Erythroblast (primary cell): ENCODE measurements around the gene ENTPD1.
"Not testable (repeated sequence)": the region's sequence is repeated elsewhere in the genome, so short reads cannot be mapped to it uniquely, and the experiment has no call there.

Experiments used
- DNase-seq, 2 experiments: peaks; one replicate each; lab custom pipeline; 2025; lab: John Stamatoyannopoulos, UW
- GATA1 ChIP-seq: IDR thresholded peaks from 2 replicates; pipeline ENCODE4 v1.6.1; 2011; ENCODE audit warnings: low read depth, mild to moderate bottlenecking, control low read depth, low read length, moderate library complexity
- POLR2A ChIP-seq: IDR thresholded peaks from 2 replicates; pipeline ENCODE4 v1.6.1; 2011; ENCODE audit warnings: mild to moderate bottlenecking, low read length

ENTPD1 gene

DNA sequence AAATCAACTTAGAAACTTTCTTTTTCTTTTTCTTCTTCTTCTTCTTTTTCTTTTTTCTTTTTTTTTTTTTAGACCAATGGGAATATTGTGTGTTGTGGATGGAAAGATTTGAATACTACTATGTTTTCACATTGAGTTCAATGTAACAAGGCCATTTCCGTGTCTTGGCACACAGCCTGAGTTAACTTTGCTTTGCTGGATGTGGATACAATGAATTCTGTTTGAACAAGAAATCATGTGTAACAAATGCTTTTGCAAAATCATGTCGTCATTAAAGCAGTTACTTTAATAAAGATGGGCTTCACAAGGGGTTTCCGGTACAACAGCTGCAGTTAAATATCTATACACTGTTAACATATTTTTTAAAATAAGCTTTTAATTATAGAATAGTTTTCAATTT is 13.5 kb upstream of the ENTPD1 start:
- TF ChIP-seq POLR2A: no peak
- no peak for TF ChIP-seq GATA1
- no peak for DNase-seq

DNA sequence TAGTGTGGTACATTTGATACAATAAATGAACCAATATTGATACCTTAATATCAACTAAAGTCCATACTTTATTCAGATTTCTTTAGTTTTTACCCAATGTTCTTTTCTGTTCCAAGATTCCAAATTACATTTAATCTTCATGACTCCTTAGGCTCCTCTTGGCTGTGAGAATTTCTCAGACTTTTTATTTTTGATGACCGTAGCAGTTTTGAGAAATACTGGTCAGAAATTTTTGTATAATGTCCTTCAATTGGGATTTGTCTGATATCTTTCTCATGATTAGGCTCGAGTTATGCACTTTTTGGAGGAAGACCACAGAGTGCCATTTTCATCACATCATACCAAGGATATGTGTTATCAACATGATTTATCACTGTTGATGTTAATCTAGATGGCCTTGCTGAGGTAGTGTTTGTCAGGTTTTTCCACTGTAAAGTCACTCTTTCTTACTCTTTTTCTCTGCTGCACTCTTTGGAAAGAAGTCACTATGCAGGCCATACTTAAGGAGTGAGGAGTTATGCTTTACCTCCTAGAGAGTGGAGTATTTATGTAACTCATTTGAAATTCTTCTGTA is 12.9 kb upstream of the ENTPD1 start:
- TF ChIP-seq GATA1: no peak
- TF ChIP-seq POLR2A: no peak
- DNase-seq: no peak

- TF ChIP-seq GATA1 (no peak), POLR2A (no peak)
- no peak for DNase-seq
Measured at GRCh38 chr10:95745501-95745900, 10.5 kb upstream of the ENTPD1 start.

- no peak for TF ChIP-seq POLR2A
- TF ChIP-seq GATA1: no peak
- peak; percentile 4 to 62 for DNase-seq
Measured at GRCh38 chr10:95748349-95748748, 7.6 kb upstream of the ENTPD1 start.

GRCh38 chr10:95755511-95756004 is 405 bp upstream of the ENTPD1 start:
- TF ChIP-seq GATA1: no peak
- TF ChIP-seq POLR2A: no peak
- no peak for DNase-seq

GRCh38 chr10:95756809-95757684 is 1.1 kb downstream of the ENTPD1 start:
- DNase-seq: no peak
- TF ChIP-seq POLR2A: no peak
- no peak for TF ChIP-seq GATA1

DNA sequence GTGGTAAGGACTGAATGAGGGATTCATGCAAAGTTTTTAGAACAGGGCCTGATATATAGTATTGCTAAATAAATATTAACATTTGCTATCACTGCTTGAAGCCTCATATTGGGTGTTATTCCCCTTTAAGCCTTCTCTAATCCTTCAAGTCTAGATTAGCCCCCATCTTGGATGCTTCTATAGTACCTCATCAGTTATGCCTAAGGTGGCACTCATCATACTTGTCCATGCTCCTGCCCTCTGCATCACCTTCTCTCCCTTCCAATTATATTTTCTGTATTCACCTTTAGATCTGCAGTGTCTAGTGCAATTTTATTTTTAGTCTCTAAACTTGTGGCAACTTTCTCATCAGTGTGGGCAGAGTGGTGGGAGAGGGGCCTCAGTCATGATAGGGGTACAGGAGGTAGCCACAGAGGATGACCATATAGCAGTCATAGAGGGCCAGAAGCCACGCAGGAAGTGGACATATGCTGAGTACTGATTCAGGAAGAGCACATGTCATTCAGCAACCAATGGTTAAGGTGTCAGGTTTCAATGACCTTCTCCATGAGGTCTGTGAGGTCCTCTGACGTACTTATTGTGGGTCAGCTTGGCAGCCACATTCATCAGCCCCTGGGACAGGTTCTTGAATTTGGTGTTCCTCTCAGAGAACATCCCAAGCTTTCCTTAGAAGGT is 2.5 kb downstream of the ENTPD1 start:
- DNase-seq: no peak
- TF ChIP-seq GATA1 (no peak), POLR2A (no peak)

DNA sequence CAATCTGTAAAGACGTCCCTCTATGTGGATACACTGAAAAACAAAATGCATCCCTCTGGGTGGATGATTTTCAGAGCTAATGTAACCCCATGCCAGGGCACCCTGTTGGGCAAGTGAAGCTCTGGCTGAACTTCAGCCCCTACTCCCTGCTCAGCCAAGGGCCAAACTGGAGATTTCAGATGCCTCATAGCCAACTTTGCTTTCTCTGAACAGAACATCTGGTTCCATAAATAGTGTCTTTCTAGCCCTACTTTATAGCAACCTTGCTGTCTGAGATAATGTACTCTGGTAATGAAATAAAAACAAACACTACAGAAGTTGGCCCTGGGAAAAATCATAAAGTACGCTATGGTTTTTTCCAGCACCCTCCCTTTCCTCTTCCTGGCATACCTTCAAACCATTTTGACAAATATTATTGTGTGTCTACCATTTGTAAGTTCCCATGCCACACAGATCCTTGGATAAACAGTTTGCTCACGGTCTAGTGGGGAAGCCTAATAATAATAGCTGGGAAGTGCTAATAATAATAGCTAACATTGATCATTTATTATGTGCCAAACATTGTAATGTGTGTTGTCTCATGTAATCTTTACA is 3.4 kb downstream of the ENTPD1 start:
- no peak for DNase-seq
- TF ChIP-seq POLR2A: no peak
- TF ChIP-seq GATA1: no peak

GRCh38 chr10:95761939-95762492 is 6.1 kb downstream of the ENTPD1 start:
- TF ChIP-seq POLR2A (no peak), GATA1 (no peak)
- no peak for DNase-seq

DNA sequence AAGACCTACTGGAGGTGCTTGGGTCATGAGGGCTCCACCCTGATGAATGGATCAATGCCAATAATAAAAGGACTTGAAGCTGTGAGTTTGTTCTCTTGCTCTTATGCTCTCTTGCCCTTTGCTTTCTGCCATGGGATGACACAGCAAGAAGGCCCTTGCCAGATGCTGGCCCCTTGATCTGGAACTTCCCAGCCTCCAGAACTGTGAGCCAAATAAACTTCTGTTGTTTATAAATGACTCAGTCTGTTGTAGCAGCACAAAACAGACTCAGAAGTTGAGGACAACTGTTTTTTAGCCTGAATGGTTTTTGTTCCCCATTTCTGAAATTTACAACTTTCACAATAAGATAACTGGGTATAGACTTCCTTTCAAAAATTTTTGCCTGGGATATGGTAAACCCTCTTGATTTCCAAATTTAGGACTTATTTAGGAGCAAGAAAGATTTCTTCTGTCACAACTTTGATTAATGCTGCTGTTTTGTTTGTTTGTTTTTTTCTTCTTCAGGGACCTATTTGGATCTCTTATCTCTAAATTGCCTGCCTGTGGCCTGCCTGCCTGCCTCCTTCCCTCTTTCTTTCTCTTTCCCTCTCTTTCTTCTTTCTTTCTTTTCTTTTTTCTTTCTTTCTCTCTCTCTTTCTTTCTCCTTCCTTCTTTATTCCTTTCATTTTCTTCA is 12.1 kb downstream of the ENTPD1 start:
- TF ChIP-seq GATA1 (no peak), POLR2A (no peak)
- DNase-seq: no peak

GRCh38 chr10:95770084-95770720 is 14.2 kb downstream of the ENTPD1 start:
- DNase-seq: no peak
- TF ChIP-seq GATA1 (no peak), POLR2A (no peak)

DNA sequence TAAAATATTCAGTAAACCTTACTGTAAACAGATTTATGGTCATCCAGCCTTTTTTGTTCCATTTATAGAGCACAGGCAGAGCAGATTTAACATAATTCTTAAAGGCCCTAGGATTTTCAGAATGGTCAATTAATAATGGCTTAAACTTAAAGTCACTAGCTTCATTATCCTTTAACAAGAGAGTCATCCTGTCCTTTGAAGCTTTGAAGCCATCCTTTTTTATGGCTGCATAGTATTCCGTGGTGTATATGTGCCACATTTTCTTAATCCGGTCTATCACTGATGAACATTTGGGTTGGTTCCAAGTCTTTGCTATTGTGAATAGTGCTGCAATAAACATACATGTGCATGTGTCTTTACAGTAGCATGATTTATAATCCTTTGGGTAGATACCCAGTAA is 17.5 kb downstream of the ENTPD1 start:
- not testable (repeated sequence) for DNase-seq

- not testable (repeated sequence) for DNase-seq
Measured at GRCh38 chr10:95777638-95778037, 21.7 kb downstream of the ENTPD1 start.
